Brain microvascular endothelial cell (primary cell): ENCODE data around the gene HIPK4.

Experiments
- DNase-seq: peaks from one replicate; pipeline ENCODE4 v3.0.0-alpha.2; 2020
- H3K27ac ChIP-seq: fragments of 250-450 bp; sonication (Bioruptor Pico); 2 replicates; pipeline ENCODE4 v1.5.1; 2020; ENCODE audit warnings: mild to moderate bottlenecking, moderate library complexity
- H3K27me3 ChIP-seq: fragments of 250-450 bp; sonication (Bioruptor Pico); replicated peaks from 2 replicates; pipeline ENCODE4 v1.5.1; 2020; ENCODE audit warnings: mild to moderate bottlenecking
- H3K36me3 ChIP-seq: fragments of 250-450 bp; sonication (Bioruptor Pico); replicated peaks from 2 replicates; pipeline ENCODE4 v1.5.1; 2020; ENCODE audit warnings: mild to moderate bottlenecking
- H3K4me3 ChIP-seq: 2 replicates; pipeline ENCODE4 v1.5.1; 2011; ENCODE audit warnings: low read depth, mild to moderate bottlenecking, control low read depth, low read length, moderate library complexity
- in situ Hi-C: cut with HindIII; loops from 2 replicates; pipeline ENCODE4 v1.10.0; 2017; ENCODE audit warnings: low sequenced_read_pairs, low pct_ligation_motif_present
- TF ChIP-seq, protein P1 (sequence below): IDR thresholded peaks from 2 replicates; pipeline ENCODE4 v1.5.1; 2011; ENCODE audit warnings: low read depth, mild to moderate bottlenecking, moderate library complexity, low read length, control low read depth, inconsistent platforms; ENCODE audit errors: missing control alignments

Gene HIPK4

GRCh38 chr19:40360708-40361241 is 29.2 kb downstream of the HIPK4 start:
- DNase-seq, result no peak
- H3K27me3 ChIP-seq, result no peaks in the 10 kb centered on the region
- H3K36me3 ChIP-seq, result no peaks in the 10 kb centered on the region
- TF ChIP-seq, protein P1, sequence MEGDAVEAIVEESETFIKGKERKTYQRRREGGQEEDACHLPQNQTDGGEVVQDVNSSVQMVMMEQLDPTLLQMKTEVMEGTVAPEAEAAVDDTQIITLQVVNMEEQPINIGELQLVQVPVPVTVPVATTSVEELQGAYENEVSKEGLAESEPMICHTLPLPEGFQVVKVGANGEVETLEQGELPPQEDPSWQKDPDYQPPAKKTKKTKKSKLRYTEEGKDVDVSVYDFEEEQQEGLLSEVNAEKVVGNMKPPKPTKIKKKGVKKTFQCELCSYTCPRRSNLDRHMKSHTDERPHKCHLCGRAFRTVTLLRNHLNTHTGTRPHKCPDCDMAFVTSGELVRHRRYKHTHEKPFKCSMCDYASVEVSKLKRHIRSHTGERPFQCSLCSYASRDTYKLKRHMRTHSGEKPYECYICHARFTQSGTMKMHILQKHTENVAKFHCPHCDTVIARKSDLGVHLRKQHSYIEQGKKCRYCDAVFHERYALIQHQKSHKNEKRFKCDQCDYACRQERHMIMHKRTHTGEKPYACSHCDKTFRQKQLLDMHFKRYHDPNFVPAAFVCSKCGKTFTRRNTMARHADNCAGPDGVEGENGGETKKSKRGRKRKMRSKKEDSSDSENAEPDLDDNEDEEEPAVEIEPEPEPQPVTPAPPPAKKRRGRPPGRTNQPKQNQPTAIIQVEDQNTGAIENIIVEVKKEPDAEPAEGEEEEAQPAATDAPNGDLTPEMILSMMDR, result no peak
- in situ Hi-C loops, result no loop called here
- no peak overlapping the region for H3K27ac ChIP-seq
- H3K4me3 ChIP-seq, result no peak overlapping the region

- Histone ChIP-seq H3K27ac (no peak overlapping the region), H3K27me3 (no peaks in the 10 kb centered on the region), H3K36me3 (no peaks in the 10 kb centered on the region), H3K4me3 (no peak overlapping the region)
- TF ChIP-seq, protein P1, result no peak
- in situ Hi-C loops, result no loop called here
- no peak for DNase-seq
These were observed 29.8 kb downstream of the HIPK4 start for GRCh38 chr19:40360020-40360707.

DNA sequence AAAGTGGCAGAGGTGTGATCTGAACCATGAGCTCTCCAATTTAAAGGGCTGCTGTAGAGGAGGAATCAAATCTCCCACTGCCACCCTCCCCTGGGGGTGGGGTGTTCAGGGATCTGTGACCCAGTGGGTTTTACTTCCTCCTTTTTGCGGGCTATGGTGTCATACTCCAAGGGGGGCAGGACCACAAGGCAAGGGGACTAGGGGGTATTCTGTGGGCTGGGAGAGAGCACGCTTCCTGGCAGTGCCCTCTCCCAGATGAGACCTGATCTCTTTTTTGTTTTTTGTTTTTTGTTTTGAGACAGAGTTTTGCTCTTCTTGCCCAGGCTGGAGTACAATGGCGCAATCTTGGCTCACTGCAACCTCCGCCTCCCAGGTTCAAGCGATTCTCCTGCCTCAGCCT is 31.2 kb downstream of the HIPK4 start:
- in situ Hi-C loops, result no loop called here
- no peak for DNase-seq

DNA sequence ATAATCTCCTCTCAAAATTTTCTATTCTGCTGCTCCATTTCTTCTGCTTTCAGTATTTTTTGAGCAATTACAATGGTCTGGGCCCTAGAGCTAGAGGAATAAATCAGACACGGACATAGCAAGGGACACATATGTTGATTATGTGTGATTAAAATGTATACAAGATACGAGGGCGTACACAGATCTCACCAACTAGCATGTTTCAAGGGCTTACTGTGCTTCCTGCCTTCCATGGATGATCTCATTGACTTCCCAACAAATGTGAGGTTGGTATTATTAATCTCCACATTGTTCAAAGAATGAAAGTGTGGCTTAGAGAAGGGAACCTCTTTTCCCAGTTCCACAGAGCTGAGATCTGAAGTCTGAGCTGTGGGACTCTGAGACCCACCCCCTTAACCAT is 32.3 kb downstream of the HIPK4 start:
- Histone ChIP-seq H3K36me3 (no peaks in the 10 kb centered on the region), H3K27me3 (no peaks in the 10 kb centered on the region), H3K4me3 (no peak overlapping the region), H3K27ac (no peak overlapping the region)
- in situ Hi-C loops, result no loop called here
- TF ChIP-seq, protein P1, result no peak
- no peak for DNase-seq

More for the DNA sequence above, 31.2 kb downstream of the HIPK4 start:
- TF ChIP-seq, protein P1, result no peak
- Histone ChIP-seq H3K27me3 (no peaks in the 10 kb centered on the region), H3K36me3 (no peaks in the 10 kb centered on the region), H3K4me3 (no peak overlapping the region), H3K27ac (no peak overlapping the region)

DNA sequence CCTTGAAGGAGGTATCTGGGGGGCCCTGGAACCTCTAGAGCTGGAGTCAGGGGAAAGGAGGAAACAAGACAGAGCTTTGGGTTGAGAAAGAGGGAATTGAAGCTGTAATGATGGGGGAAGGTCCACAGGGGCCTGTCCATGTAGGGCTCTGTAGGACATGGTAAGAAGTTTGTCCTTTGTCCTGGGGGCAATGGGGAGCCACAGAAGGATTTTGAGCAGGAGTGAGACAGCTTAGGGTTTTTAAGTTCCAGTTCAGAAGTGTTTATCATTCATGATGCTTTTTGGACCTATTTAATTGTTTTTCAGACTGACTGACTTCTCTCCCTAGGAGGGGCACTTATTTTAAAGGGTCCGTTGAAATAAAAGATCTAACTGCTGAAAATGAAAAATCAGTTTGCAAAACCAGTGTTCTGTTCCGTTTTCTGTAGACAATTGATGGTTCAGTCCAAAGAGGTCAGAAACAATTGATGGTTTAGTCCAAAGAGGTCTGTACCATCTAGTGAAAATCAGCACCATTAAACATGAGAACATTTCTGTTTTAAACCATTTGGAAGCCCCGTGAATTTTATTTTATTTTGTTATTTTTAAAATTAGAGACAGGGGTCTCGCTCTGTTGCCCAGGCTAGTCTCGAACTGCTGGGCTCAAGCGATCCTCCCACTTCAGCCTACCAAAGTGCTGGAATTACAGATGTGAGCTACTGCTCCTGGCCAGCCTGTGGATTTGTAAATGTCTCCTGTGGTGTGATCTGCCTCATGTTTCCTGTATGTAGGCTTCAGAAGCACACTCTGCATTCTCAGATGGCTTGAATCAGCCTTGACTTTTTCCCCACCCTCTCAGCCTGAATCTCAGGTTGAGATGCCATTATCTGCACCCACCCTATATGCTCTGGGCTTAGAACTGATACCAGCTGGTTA is 33.0 kb downstream of the HIPK4 start:
- in situ Hi-C loops, result no loop called here
- H3K27me3 ChIP-seq, result no peaks in the 10 kb centered on the region
- DNase-seq, result peak; percentile 19
- H3K27ac ChIP-seq, result no peak overlapping the region
- H3K36me3 ChIP-seq, result no peaks in the 10 kb centered on the region
- H3K4me3 ChIP-seq, result no peak overlapping the region
- TF ChIP-seq, protein P1, result no peak
